Endothelial cell of umbilical vein (primary cell): ENCODE measurements around the gene BTN2A1. TPM values are rescaled to one million over a fixed set of nuclear protein-coding genes. Genes with fewer than 3 reads are reported as not detected.

Experiments used
- BruUV-seq: library from RNA; stranded (reverse); fragments of 400-500 nt; replicated peaks from 2 replicates; lab custom pipeline; 2021; lab: Mats Ljungman, UMichigan
- CTCF ChIA-PET: fragments of 300-600, 350-600 bp; sonication (Branson Sonifier 250); formaldehyde crosslinking; loops from one replicate; lab custom pipeline; 2021; ENCODE audit warnings: antibody characterized with exemption, inconsistent platforms; lab: Charles Lee
- POLR2A ChIA-PET: fragments of 300-600, 350-600 bp; sonication (Branson Sonifier 250); formaldehyde crosslinking; loops from one replicate; lab custom pipeline; 2021; ENCODE audit warnings: antibody characterized with exemption, inconsistent platforms; lab: Charles Lee
- DNase-seq: peaks from one replicate; pipeline ENCODE4 v3.0.0-alpha.2; 2011; ENCODE audit warnings: low read depth, low spot score
- FAIRE-seq: peaks from 2 replicates; lab custom pipeline; 2011; peaks lifted over from hg19 to GRCh38; lab: Jason Lieb, UNC
- H2AFZ ChIP-seq: 2 replicates; pipeline ENCODE4 v1.6.0; 2012; ENCODE audit warnings: low read depth, low read length, control low read depth, inconsistent platforms
- H3K27ac ChIP-seq: 2 replicates; pipeline ENCODE4 v1.5.1; 2011; ENCODE audit warnings: low read depth, mild to moderate bottlenecking, control low read depth, low read length, moderate library complexity; ENCODE audit not compliant: insufficient read depth
- H3K27me3 ChIP-seq, 2 experiments: 2 replicates each; pipeline versions ENCODE4 v1.6.0 to v1.6.1; 2011; ENCODE audit warnings: low read length in 2 of 2, mixed read lengths in 1 of 2; ENCODE audit not compliant: control insufficient read depth in 2 of 2, insufficient read depth in 2 of 2
- H3K36me3 ChIP-seq, 2 experiments: 2 replicates in 1 of 2; 3 replicates in 1 of 2; pipeline ENCODE4 v1.5.1; 2011; ENCODE audit warnings: low read length in 2 of 2, mild to moderate bottlenecking in 1 of 2, moderate library complexity in 1 of 2; ENCODE audit not compliant: control insufficient read depth in 2 of 2, insufficient read depth in 2 of 2; ENCODE audit errors: extremely low read depth in 1 of 2
- H3K4me1 ChIP-seq: 3 replicates; pipeline ENCODE4 v1.5.1; 2011; ENCODE audit warnings: mild to moderate bottlenecking, low read length; ENCODE audit not compliant: control insufficient read depth, insufficient read depth; ENCODE audit errors: extremely low read depth
- H3K4me2 ChIP-seq: 2 replicates; pipeline ENCODE4 v1.6.1; 2011; ENCODE audit warnings: low read length, control low read depth, mixed read lengths; ENCODE audit not compliant: insufficient read depth
- H3K4me3 ChIP-seq, 3 experiments: fragments of 200-600 bp in 1 of 3; sonication (generic), shearing (Covaris generic) in 1 of 3; replicated peaks in 1 of 3; 2 replicates each; pipeline ENCODE4 v1.5.1; 2011 to 2016; ENCODE audit warnings: control low read depth in 3 of 3, low read length in 3 of 3, mild to moderate bottlenecking in 2 of 3, inconsistent platforms in 1 of 3, low read depth in 1 of 3, moderate library complexity in 1 of 3; ENCODE audit not compliant: insufficient read depth in 1 of 3
- H3K79me2 ChIP-seq: 2 replicates; pipeline ENCODE4 v1.6.0; 2012; ENCODE audit warnings: low read length, inconsistent platforms; ENCODE audit not compliant: control insufficient read depth, insufficient read depth
- H3K9ac ChIP-seq: replicated peaks from 2 replicates; pipeline ENCODE3; 2011; ENCODE audit warnings: low read length, control low read depth; ENCODE audit not compliant: insufficient read depth; ENCODE audit errors: extremely low read depth
- H3K9me1 ChIP-seq: replicated peaks from 3 replicates; pipeline ENCODE4 v1.6.0; 2011; ENCODE audit warnings: mild to moderate bottlenecking, low read length; ENCODE audit not compliant: control insufficient read depth, insufficient read depth; ENCODE audit errors: extremely low read depth
- H3K9me3 ChIP-seq: replicated peaks from 2 replicates; pipeline ENCODE4 v1.5.1; 2012; ENCODE audit warnings: low read length, inconsistent platforms; ENCODE audit not compliant: control insufficient read depth, insufficient read depth
- H4K20me1 ChIP-seq: replicated peaks from 2 replicates; pipeline ENCODE3; 2011; ENCODE audit warnings: mild to moderate bottlenecking, low read length; ENCODE audit not compliant: control insufficient read depth, insufficient read depth; ENCODE audit errors: extremely low read depth
- CTCF ChIP-seq, 2 donors: IDR thresholded peaks; 1 replicate in 1 of 2; 2 replicates in 1 of 2; pipeline ENCODE4 v1.5.1; 2011; ENCODE audit warnings: low read length in 2 of 2, mild to moderate bottlenecking in 2 of 2, moderate library complexity in 2 of 2, control low read depth in 1 of 2, inconsistent platforms in 1 of 2, low read depth in 1 of 2; ENCODE audit not compliant: insufficient read depth in 1 of 2; ENCODE audit errors: extremely low read depth in 1 of 2
- EZH2 ChIP-seq: IDR thresholded peaks from 2 replicates; pipeline ENCODE4 v1.6.1; 2012; ENCODE audit warnings: borderline replicate concordance, low read depth, mild to moderate bottlenecking, moderate library complexity, low read length, inconsistent platforms; ENCODE audit not compliant: severe bottlenecking
- FOS ChIP-seq: IDR thresholded peaks from 2 replicates; pipeline ENCODE4 v1.6.1; 2011; ENCODE audit warnings: mild to moderate bottlenecking, low read length, moderate library complexity, borderline replicate concordance; ENCODE audit not compliant: insufficient read depth
- GATA2 ChIP-seq: IDR thresholded peaks from 2 replicates; pipeline ENCODE4 v1.7.0; 2011; ENCODE audit warnings: low read depth, mild to moderate bottlenecking, moderate library complexity, mixed read lengths, low read length; ENCODE audit not compliant: insufficient read length, insufficient read depth
- JUN ChIP-seq: IDR thresholded peaks from 2 replicates; pipeline ENCODE4 v1.6.1; 2011; ENCODE audit warnings: borderline replicate concordance, low read depth; ENCODE audit not compliant: insufficient read length, insufficient read depth
- MAX ChIP-seq: IDR thresholded peaks from 2 replicates; pipeline ENCODE4 v1.6.1; 2011; ENCODE audit not compliant: insufficient read depth, insufficient read length
- MYC ChIP-seq: IDR thresholded peaks from one replicate; pipeline ENCODE4 v1.6.1; 2011; ENCODE audit warnings: mild to moderate bottlenecking, low read depth, low read length
- POLR2A ChIP-seq: IDR thresholded peaks from 2 replicates; pipeline ENCODE4 v1.6.1; 2012; ENCODE audit warnings: low read depth, mild to moderate bottlenecking, control low read depth, low read length
- POLR2AphosphoS5 ChIP-seq: IDR thresholded peaks from 2 replicates; pipeline ENCODE4 v1.6.1; 2012; ENCODE audit warnings: low read depth, mild to moderate bottlenecking, control low read depth, low read length, moderate library complexity; ENCODE audit not compliant: insufficient read depth
- dilution Hi-C: fragments of 300-500 bp; cut with MboI; formaldehyde crosslinking; loops from one replicate; pipeline ENCODE4 v1.15.0; 2019; ENCODE audit warnings: low sequenced_read_pairs; ENCODE audit not compliant: extremely low pct_ligation_motif_present
- intact Hi-C: fragments of 100-400 bp; cut with micrococcal nuclease; formaldehyde crosslinking; loops from one replicate; pipeline ENCODE4 v1.10.0; 2022
- polyA plus RNA-seq, 4 experiments: library from polyadenylated mRNA; depleted of rRNA in 3 of 4; stranded (reverse) in 3 of 4; unstranded in 1 of 4; fragments of >200 nt; gene quantifications; 2 replicates each; pipeline versions ENCODE4 v1.2.1 to v1.2.3, GENCODE V29; 2011 to 2012; ENCODE audit warnings: missing spikeins in 1 of 4
- total RNA-seq: library from RNA; stranded (reverse); gene quantifications from 2 replicates; pipeline ENCODE4 v1.2.3, GENCODE V29; 2021

Gene BTN2A1
- total and polyA plus RNA-seq, 2 donors (not counting 3 experiments of a cell fraction or from before 2014, with no cell fraction given) = 25.1 to 31.9 TPM

- intact Hi-C loops = no loop called here
- peaks cover 12% of the 10 kb centered on the region for H3K4me1 ChIP-seq
- TF ChIP-seq GATA2 (no peak), FOS (no peak), POLR2A (no peak), CTCF (IDR thresholded peaks at IDR 0.05; ENCODE audit: extremely low read depth in 1 of 2, insufficient read depth in 1 of 2, low read depth in 1 of 2, low read length in 2 of 2) (no peak), EZH2 (no peak), MYC (no peak), JUN (no peak), POLR2AphosphoS5 (no peak), MAX (no peak)
- BruUV-seq = no TSS peak
- H3K27me3 ChIP-seq = no peaks in the 10 kb centered on the region
- H3K79me2 ChIP-seq = no peaks in the 10 kb centered on the region
- H3K4me3 ChIP-seq = no peak overlapping the region
- no peak overlapping the region for H2AFZ ChIP-seq
- no peaks in the 10 kb centered on the region for H3K9me1 ChIP-seq
- DNase-seq (no peak), FAIRE-seq (no peak)
- H3K4me2 ChIP-seq = no peak overlapping the region
- no peak overlapping the region for H3K27ac ChIP-seq
- H3K9me3 ChIP-seq = no peaks in the 10 kb centered on the region
- peaks cover 0 to 4% of the 10 kb centered on the region in 2 experiments for H3K36me3 ChIP-seq
- dilution Hi-C loops = no loop called here
- H3K9ac ChIP-seq = no peak overlapping the region
- ChIA-PET CTCF (interaction anchor here (1.0 kb wide), 1 partner anchor 94 kb away, joined by 3 read pairs; no protein-coding TSS in a partner anchor), POLR2A (no interaction called here)
- H4K20me1 ChIP-seq = no peaks in the 10 kb centered on the region
Observed at GRCh38 chr6:26436018-26436417, 21.7 kb upstream of the BTN2A1 start.
